Cardiac fibroblast (primary cell): ENCODE data around the gene ATG2B.
A peak's percentile ranks its signal among the peaks of the same experiment; 100 is the strongest.

ENCODE experiments used
- DNase-seq, 2 donors: peaks; one replicate each; pipeline versions ENCODE4 v3.0.0 to v3.0.0-alpha.2; 2010; ENCODE audit warnings: low read depth in 2 of 2
- H3K4me3 ChIP-seq, 2 donors: replicated peaks in 1 of 2; 1 replicate in 1 of 2; 2 replicates in 1 of 2; pipeline ENCODE4 v1.5.1; 2011; ENCODE audit warnings: low read depth in 2 of 2, low read length in 2 of 2, mild to moderate bottlenecking in 2 of 2, moderate library complexity in 1 of 2
- TF ChIP-seq, protein P1 (sequence below): IDR thresholded peaks from one replicate; pipeline ENCODE4 v1.5.1; 2011; ENCODE audit warnings: low read depth, mild to moderate bottlenecking, low read length, inconsistent platforms

Gene ATG2B

DNA sequence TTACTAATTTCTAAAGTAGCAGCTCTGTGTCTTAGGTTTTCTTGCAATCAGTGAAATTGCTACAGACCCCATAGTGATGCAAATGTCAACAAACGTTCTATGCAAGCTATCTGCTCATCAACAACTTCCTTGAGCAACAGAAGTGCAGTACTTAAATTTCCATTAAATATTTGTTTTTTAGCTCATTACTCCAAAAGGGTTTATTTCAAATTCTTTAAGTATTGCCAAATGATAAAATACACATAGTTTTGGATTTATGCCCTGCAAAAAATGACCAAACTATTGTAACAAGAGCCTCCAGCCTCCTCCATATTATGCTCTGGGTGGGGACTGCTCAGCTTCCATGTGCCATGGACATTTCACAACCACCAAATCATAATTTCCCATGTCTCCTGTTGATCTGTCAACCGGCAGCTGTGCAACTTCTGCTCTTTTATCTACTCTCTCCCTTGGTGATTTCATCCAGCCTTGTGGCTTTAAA lies 102.8 kb downstream of the ATG2B start:
- peak; percentile 69 to 93 for DNase-seq
- TF ChIP-seq, protein P1, sequence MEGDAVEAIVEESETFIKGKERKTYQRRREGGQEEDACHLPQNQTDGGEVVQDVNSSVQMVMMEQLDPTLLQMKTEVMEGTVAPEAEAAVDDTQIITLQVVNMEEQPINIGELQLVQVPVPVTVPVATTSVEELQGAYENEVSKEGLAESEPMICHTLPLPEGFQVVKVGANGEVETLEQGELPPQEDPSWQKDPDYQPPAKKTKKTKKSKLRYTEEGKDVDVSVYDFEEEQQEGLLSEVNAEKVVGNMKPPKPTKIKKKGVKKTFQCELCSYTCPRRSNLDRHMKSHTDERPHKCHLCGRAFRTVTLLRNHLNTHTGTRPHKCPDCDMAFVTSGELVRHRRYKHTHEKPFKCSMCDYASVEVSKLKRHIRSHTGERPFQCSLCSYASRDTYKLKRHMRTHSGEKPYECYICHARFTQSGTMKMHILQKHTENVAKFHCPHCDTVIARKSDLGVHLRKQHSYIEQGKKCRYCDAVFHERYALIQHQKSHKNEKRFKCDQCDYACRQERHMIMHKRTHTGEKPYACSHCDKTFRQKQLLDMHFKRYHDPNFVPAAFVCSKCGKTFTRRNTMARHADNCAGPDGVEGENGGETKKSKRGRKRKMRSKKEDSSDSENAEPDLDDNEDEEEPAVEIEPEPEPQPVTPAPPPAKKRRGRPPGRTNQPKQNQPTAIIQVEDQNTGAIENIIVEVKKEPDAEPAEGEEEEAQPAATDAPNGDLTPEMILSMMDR = no peak
- H3K4me3 ChIP-seq = no peak overlapping the region

DNA sequence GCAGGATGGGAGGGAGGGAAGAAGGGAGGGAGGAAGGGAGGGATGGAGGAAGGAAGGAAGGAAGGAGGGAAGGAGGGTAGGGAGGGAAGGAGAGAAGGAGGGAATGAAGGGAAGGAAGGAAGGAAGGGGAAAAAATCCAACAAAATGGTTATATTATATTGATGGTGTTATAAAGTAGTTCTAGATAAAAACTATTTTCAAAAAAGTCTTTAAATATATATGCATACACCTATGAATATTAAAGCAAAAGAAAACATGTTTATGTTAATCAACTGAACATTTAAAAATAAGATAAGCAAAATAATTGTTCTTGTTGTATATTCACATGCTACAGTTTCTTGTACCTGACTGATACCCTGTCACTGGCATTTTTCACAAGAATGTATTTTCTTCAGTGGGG lies 105.2 kb downstream of the ATG2B start:
- H3K4me3 ChIP-seq = no peak overlapping the region

DNA sequence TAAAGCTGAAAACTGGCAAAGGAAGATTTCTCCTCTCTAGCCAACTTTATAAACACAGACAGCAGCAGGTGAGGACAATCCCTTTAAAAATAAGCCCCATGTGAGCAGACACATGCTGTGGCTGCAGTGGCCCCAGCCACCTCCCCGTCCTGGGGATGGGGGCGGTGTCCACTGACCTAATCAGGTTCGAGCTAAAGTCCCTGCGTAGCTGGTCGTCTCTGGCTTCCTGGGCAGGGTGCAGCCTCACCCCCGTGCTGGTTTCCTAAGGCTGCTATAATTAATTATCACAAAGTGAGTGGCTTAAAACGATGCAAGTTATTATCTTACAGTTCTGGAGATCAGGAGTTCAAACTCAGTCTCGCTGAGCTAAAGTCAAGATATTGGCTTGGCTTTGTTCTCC lies 106.1 kb downstream of the ATG2B start:
- DNase-seq = no peak
- TF ChIP-seq, protein P1 = no peak
- no peak overlapping the region for H3K4me3 ChIP-seq

More for the DNA sequence above, 105.2 kb downstream of the ATG2B start:
- TF ChIP-seq, protein P1 = no peak
- no peak for DNase-seq

DNA sequence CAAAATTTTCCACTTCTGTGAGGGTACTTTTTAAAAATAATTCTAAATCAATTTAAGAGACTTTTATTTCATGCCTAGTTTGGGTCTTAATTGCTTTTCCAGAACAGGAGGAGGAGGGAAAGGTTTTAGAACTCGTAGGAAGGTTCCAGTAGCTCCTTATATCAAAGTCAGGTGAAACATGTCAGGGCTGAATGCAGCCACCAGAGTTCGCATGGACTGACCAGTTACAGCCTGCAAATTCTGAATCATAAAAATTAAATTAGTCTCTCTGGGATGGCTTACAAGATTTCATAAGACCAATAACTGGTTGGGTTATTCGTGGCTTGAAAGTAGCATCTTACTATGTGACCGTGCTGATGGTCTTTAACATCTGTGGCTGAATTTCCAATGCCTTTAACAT lies 106.7 kb downstream of the ATG2B start:
- DNase-seq = peak in 1 of 2 donors; percentile 36
- no peak overlapping the region for H3K4me3 ChIP-seq
- TF ChIP-seq, protein P1 = no peak

DNA sequence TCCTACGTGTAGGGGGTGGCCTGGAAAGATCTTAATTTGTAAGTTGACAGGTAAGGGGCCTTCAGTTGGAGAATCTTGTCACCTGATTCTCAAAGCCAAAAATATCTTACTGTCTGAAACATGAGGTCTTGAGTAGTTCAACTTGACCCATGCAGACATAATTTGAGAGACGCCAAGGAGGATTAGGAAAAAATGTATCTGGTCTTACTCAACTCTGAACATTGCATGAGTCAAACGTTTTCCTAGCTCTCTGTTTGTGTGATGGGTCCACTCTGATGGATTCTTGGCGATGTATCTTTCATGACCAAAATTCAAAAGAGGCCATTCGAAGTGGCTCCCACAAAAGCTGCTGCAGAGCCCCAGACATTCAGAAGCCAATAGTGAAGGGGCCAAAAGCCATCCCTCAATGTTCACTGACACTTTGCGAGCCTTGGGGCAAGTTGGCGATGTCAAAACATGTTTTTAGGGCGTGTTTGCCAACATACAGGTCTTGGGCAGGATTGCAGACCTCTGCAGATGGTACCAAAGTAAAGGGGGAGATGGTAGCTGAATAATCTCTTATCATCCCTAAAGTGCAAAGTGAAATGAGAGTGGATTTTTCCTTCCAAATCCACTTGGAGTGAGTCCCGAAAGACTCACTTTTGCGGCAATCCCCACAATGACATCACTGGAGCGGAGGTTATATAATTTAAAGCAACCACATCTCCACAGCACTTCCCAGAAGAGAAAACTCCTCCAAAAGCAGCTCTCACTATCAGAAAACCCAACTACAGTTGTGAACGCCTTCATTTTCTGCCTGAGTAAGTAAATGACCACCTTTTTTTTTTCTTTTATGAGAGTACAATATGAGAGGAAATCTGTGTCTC lies 107.4 kb downstream of the ATG2B start, which contains the start of gene BDKRB1:
BDKRB1 (plus strand) TSS at position 710 of the 866 bp plus-strand sequence. CDS start 7,473 bp downstream, outside the sequence.
- TF ChIP-seq, protein P1 = no peak
- H3K4me3 ChIP-seq = no peak within 1 kb of the TSS
- peak; percentile 80 to 85 for DNase-seq

DNA sequence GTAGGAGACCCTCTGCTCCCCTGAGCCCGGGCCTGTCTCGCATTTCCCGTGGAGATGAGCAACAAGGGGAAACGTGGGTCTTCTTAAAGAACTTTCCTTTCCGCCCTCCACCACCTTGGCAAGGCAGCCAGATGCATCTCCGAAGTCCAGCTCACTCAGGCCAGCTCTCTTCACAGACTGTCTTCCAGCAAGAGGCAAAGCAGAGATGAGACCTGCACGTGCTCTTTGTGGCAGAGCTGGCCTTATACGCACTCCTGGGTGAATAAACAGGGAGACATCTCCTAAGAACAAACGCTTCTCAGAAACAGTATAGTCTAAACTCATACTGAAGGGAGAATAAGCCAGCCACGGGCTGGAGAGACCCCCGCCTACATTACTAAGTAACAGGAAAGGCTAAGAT lies 108.5 kb downstream of the ATG2B start:
- DNase-seq = no peak
- TF ChIP-seq, protein P1 = no peak
- no peak overlapping the region for H3K4me3 ChIP-seq
